NCI-H1417 treated with DMSO at 0.1 percent for 48 hours (cell line): ENCODE measurements around the gene ORC6.
"Not testable (repeated sequence)": the region's sequence is repeated elsewhere in the genome, so short reads cannot be mapped to it uniquely, and the experiment has no call there.

Experiments used
- DNase-seq: peaks from one replicate; lab custom pipeline; 2025; lab: John Stamatoyannopoulos, UW

The ORC6 gene

GRCh38 chr16:46689365-46690280 is at the start of gene ORC6:
Gene ORC6 (plus strand): TSS chr16:46689659. CDS start chr16:46689706, 47 bp downstream.
- DNase-seq, result peak; percentile 99

GRCh38 chr16:46648656-46649055 is 40.8 kb upstream of the ORC6 start:
- no peak for DNase-seq

- no peak for DNase-seq
These were observed 39.7 kb upstream of the ORC6 start for GRCh38 chr16:46649588-46650253.

GRCh38 chr16:46650254-46650623 is 39.2 kb upstream of the ORC6 start:
- no peak for DNase-seq

DNA sequence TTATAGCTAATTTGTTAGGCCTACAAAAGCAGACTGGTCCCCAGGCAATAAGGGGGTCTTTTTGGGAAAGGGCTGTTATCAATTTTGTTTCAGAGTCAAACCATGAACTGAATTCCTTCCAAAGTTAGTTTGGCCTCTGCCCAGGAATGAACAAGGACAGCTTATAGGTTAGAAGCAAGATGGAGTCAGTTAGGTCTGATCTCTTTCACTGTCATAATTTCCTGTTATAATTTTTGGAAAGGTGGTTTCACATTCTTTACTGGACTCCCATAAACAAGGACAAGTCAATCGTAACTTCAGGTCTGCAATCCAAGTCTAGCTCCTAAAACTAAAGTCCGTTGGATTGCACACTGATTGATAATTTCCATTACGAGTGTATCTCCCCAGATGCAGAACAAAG is 38.2 kb upstream of the ORC6 start:
- no peak for DNase-seq

DNA sequence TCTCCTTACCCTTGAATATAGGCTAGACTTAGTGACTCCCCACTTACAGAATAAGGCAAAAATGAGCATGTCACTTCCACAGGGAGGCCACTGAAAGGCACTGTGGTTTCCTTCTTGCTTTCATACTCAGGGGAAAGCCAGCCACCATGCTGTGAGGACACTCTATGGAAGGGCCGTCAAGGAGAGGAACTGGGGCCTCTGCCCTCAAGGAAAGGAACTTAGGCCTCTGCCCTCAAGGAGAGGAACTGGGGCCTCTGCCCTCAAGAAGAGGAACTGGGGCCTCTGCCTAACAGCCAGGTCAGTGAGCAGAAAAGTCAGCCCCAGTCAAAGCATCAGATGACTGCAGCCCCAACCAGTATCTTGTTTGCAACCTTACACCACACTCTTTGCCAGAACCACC is 30.5 kb upstream of the ORC6 start:
- DNase-seq, result no peak

GRCh38 chr16:46662123-46662522 is 27.3 kb upstream of the ORC6 start:
- no peak for DNase-seq

DNA sequence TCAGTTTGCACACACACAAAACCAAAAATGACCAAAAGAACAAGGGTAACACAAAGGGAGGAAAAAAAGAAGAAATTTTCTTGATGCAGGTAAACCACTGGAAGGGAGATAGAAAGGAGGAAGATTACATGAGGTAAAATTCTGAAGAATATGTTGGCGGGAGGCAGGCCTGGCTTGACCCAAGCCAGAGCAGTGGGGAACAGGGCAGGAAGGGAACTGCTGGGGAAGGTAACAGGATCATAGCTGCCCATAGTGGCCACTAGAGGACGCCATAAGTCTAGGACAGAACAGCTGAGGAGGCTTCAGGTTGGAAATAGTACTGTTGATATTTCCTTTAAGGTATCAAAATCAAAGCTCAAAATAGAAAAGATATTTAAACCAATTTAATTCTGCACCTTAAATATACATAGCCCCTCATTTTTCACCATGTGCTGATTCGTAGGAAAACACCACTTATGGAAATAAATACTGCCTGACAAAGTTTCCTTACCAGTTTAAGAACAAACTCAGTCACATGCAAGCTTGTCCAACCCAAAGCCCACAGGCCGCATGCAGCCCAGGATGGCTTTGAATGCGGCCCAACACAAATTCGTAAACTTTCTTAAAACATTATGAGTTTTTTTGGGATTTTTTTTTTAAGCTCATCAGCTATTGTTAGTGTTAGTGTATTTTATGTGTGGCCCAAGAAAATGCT is 16.0 kb upstream of the ORC6 start:
- peak; percentile 29 for DNase-seq

- not testable (repeated sequence) for DNase-seq
These were observed 11.5 kb upstream of the ORC6 start for GRCh38 chr16:46677943-46678342.

- DNase-seq, result not testable (repeated sequence)
These were observed 7.6 kb upstream of the ORC6 start for GRCh38 chr16:46681867-46682266.

- DNase-seq, result no peak
These were observed 2.5 kb upstream of the ORC6 start for GRCh38 chr16:46686815-46687473.

GRCh38 chr16:46687486-46687885 is 2.0 kb upstream of the ORC6 start:
- no peak for DNase-seq

- DNase-seq, result no peak
These were observed 1.3 kb upstream of the ORC6 start for GRCh38 chr16:46688101-46688653.

- DNase-seq, result peak; percentile 99
These were observed 650 bp upstream of the ORC6 start, which contains the start of gene VPS35 for GRCh38 chr16:46688654-46689364. Gene VPS35 (minus strand): TSS chr16:46689178. CDS start chr16:46689133, 45 bp downstream.

GRCh38 chr16:46690281-46691178 is 1.1 kb downstream of the ORC6 start:
- DNase-seq, result no peak

DNA sequence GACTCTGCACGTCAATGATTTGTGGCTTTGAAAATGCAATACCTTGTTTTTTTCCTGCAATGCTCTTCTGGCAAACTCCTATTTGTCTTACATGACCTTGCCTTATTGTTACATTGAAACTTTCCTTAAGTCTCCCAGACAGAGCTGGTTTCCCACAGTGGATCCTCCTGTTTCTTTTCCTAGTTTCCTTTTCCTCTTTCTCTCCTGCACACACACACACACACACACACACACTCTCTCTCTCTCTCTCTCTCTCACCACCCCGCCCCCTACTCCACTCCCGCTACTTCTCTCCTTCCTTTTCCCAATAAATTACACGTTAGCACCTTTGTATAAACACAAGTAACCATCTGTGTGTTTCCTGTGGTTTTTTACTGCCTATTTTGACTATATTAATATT is 2.3 kb downstream of the ORC6 start:
- no peak for DNase-seq

- no peak for DNase-seq
These were observed 4.1 kb downstream of the ORC6 start for GRCh38 chr16:46693598-46693997.

DNA sequence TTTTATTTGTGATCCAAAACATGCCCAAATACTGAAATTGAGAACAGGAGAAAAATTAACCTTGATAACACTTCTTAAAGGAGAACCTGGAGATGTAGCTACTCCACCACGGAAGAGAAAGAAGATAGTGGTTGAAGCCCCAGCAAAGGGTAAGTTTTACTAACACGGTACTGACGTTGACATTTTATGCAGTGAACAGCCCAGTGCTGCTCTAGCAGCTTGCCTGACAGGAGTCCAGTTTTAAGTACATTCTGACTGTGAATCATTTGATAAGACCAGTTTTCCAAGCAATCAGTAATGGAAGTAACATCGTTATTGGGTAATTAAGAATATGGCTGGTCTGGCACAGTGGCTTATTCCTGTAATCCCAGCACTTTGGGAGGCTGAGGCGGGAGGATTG is 6.5 kb downstream of the ORC6 start:
- no peak for DNase-seq

DNA sequence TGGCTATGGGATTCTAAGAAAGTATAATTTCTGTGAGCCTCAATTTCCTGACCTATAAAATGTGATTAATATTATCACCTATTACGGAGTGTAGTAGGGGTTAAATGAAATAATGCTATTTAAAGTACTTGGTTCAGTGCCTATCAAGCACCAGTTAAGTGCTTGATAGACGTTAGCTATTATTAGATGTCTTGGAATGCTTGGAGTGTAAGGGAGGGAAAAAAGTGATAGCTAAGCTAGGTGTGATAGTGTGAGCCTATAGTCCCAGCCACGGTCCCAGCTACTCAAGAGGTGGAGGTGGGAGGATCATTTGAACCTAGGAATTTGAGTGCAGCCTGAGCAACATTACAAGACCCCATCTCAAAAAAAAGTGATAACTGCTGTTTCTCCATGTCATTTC is 7.5 kb downstream of the ORC6 start:
- DNase-seq, result no peak

- no peak for DNase-seq
These were observed 10.6 kb downstream of the ORC6 start for GRCh38 chr16:46700048-46700447.
